NCI-H460 (cell line): ENCODE results near the gene IRF1. TPM values are rescaled to one million over a fixed set of nuclear protein-coding genes. Genes with fewer than 3 reads are reported as not detected.
A peak's percentile ranks its signal among the peaks of the same experiment; 100 is the strongest.

Experiments used
- DNase-seq: peaks from one replicate; pipeline ENCODE4 v3.0.0-alpha.2; 2016; ENCODE audit warnings: low read depth; ENCODE audit errors: extremely low read depth
- total RNA-seq: library from RNA; depleted of rRNA; stranded (reverse); fragments of >200 nt; shearing (Covaris generic); gene quantifications from 2 replicates; pipeline ENCODE4 v1.2.3, GENCODE V29; 2014

Gene IRF1
- total RNA-seq, 1 experiment from 2014 or later: 11.7 TPM

DNA sequence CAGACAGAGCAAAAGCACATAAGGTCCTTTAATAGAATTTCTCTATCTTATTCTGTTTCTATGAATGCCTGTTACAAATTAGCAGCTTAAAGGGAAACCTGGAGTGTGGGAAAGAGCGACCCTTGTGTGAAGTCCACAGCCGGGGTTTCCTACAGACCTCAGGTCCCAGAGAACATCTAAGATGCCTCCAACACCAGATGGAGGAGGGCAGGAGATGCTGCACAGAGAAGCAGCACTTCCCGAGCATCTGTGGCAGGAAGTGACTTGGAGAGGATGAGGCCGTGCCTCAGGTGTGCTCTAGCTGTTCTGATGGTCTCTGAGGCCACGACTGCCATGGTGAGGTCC, 26.8 kb downstream of the IRF1 start:
- no peak for DNase-seq

GRCh38 chr5:132462856-132463745, 27.5 kb downstream of the IRF1 start:
- DNase-seq: no peak

- DNase-seq: no peak
Measured at GRCh38 chr5:132462333-132462732, 28.2 kb downstream of the IRF1 start.

DNA sequence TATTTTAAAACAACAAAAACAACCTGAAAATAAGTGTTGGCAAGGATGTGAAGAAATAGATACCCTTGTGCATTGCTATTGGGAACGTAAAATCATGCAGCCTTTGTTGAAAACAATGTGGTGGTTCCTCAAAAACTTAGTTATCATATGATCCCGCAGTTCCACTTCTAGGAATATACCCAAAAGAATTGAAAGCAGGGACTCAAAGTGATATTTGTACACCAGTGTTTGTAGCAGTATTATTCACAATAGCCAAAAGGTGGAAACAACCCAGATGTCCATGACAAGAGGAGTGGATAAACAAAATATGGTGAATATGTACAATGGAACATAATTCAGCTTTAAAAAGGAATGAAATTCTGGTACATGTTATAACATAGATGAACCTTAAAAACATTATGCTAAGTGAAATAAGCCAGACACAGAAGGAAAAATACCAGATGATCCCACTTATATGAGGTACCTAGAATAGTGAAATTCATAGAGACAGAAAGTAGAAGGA, 29.0 kb downstream of the IRF1 start:
- DNase-seq: no peak

- DNase-seq: no peak
Measured at GRCh38 chr5:132460846-132461568, 29.6 kb downstream of the IRF1 start.

DNA sequence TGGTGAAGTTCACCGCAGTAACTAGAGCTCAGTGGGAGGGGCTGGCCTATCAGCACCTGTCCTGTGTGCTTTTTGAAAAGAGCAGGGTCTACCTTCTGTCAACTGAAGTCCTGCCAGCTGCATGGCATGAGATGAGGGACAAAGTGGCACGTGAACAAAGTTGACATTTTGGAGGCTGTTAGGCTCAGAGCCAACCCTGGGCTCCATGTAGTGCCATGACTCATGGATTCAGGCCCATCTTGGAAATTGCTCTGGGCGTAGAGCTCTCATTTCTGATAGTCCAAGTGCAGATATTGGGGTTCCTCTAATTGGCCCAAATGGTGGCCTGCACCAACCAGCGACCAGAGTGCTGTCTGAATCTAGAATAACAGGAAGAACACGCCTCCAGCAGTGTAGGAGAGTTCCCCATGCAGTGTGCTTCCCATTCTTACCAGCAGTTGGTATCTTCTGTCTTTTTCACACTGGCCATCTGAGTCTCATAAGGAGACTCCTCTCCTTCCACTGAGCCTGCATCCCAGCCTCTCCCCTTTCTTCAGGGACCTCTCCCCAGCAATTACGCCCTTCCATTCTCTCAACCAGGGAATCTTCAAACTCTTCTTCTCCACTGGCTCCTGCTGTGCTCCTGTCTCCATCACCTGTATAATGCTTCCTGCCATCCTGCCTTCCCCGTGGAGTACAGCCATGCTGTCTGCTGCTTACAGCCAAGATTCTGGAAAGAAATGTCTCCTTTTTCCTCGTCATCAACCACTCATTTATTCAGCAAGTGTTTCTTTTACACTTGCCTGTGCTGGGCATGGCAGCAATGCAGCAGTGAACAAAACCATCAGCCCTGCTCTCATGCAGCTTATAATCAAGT, 30.4 kb downstream of the IRF1 start:
- no peak for DNase-seq

DNA sequence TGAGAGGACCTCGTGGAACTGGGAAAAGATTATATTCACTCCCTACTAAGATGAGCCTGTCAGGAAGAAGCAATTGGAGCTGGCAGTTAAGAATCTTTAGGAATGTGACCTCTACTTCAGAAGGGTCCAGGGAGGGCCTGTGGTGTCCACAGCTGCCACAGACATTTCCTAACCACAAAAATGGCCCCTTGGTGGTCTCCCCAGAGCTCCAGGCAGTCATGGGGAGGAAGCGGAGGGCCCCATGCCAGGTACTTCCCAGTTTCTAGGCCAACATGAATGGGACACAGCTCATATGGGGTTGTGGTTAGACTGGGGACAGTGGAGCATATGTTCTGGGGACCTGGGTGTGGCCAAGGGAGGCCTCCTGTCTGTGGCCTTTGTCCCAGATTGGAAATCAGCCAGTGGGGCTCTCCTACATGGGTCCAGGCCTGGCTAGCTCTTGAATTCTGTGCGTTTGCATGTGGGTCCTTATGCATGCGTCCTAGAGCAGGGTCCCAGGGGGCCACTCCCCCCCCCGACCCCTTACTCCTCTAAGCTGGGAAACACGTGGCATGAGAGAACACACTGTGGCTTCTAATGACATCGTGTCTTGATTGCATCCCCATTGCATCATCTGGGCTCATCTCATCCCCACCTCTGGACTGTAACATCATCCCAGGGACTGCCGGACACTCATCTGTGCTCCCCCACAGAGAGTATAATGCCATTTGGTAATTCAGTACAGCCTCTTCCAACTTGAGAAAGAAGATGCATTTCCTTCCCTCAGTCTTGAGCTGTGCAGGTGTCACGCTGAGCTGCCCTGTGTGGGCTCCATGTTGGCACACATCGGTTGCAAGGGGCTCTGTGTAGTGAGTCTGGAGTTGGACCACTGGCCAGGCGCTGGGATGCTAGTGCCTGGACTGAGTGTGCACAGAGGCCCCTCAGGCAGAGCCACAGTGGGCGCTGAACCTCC, 31.3 kb downstream of the IRF1 start:
- DNase-seq: peak; percentile 74

- DNase-seq: no peak
Measured at GRCh38 chr5:132458651-132459030, 31.9 kb downstream of the IRF1 start.

DNA sequence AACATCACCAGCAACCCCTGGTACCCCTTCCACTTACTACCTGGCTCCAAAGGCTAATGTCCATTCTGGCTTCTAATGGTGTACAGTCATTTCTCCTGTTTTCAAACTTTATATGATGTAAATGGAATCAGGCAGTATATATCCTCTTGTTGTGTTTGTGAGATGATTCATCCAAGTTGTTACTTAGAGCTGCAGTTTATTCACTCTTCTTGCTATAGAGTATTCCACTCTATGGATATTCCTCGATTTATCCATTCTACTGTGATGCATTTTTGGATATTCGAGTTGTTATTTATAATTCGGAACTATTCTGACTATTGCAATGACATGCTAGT, 32.4 kb downstream of the IRF1 start:
- no peak for DNase-seq

DNA sequence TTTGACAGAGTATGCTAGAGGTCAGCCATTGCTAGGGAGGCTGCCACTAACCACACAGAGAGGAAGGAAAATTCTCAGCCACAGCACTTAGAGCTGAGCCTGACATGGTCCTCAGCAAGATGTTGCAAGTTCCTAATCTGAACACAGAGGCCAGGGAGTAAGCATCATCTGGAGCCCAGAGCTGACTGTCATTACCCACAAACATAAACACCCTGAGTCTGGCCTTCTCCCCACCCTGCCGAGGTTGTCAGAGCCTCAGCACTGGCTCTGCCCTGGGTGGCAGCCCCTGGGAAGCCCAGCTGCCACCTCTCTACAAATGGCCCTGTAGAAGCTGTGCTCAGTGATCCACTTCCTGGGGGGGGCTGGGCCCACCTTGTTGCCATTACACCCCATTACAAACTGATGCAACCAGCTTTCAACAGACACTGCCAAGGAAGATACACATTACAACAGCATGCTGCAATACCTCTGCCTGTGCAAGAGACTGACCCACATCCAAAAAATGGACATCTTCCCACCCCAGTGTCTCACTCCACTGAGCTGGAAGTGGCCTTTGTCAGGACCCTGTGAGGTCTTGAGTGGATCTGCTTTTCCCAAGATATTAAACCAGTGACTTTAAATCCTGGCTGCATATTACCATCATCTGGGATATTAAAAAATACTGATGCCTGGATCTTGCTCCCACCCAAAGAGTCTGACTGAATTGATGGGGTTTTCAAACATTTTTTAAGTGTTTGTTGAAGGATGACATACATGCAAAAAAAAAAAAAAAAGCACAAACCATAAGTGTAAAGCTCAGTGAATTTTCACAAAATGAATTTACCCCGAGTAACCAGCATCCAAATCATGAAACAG, 33.0 kb downstream of the IRF1 start:
- DNase-seq: peak; percentile 69

DNA sequence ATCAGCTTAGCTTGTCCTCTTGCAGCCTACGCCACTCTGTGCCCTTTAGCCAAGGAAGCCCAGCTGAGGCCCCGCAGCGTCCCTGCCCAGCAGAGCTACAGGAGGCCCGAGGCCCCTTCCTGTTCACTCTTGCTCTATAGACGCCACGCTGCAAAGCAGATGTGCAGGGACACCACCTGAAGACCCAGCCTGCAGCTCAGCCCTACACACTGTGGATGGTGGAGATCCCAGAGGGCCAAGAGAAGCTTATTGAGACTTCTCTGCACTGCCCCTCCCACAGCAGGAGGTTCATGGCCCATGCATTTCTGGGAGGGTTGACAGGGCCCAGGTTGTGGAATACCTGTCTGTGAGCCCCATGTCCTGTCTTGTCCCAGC, 33.6 kb downstream of the IRF1 start:
- no peak for DNase-seq

DNA sequence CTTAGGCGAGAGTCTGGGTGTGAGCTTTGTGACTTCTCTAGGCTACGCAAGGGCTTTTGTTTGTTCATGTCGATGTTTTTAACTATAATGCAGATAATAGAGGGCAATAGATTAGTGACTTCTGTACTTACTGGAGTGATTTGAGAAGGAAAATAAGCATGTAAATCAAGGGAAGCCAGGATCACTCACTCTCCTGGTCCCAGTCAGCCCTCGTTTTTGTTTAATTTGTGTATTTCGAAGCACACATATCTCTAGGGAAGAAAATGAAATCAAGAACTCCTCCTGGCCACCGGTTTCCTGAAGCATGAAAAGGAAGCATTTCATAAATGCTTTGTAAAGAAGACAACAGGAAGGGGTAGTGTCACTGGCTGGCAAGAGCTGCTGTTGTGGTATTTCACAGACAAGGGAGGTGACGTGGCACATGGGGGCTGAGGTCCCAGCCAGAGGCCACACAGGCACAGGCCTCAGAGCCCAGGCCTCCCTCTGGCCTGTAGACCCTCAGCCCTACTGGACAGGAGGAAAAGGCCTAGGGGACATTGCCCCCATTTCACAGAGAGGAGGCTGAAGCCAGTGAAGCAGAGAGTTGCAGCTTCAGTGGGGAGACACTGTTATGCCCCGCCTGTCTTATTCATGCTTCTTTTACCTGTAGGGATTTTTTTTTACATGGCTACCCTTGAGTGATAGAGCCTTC, 34.1 kb downstream of the IRF1 start:
- no peak for DNase-seq

GRCh38 chr5:132455614-132456115, 34.9 kb downstream of the IRF1 start:
- no peak for DNase-seq

DNA sequence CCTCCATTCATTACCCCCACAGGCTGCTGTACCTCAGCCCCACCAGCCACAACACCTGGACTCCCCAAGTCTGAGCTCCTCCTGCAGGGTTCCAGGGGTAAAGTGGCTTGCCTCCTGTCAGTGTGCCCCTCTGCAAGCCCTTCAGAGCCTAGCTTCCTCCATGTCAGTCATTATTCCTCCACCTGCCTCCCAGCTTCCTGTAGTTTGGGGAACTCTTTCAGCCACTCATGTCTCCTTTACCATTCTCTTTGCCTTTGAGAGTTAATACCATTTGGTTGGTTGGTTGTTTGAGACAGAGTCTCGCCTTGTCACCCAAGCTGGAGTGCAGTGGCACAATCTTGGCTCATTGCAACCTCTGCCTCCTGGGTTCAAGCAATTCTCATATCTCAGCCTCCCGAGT, 36.2 kb downstream of the IRF1 start:
- DNase-seq: no peak

- DNase-seq: no peak
Measured at GRCh38 chr5:132451387-132451786, 39.2 kb downstream of the IRF1 start.

- no peak for DNase-seq
Measured at GRCh38 chr5:132449060-132449459, 41.5 kb downstream of the IRF1 start.

- DNase-seq: no peak
Measured at GRCh38 chr5:132447196-132447595, 43.4 kb downstream of the IRF1 start.

- no peak for DNase-seq
Measured at GRCh38 chr5:132446621-132447020, 44.0 kb downstream of the IRF1 start.
